H1 (cell line): ENCODE results near the gene SEC24C.
"Not testable (repeated sequence)": the region's sequence is repeated elsewhere in the genome, so short reads cannot be mapped to it uniquely, and the experiment has no call there.

Experiments used
- CBX8 ChIP-seq: fragments of 300-800, 300-1000 bp; sonication (generic); IDR thresholded peaks from 2 replicates; pipeline ENCODE4 v1.7.1; 2016; ENCODE audit warnings: low read depth, low read length, borderline replicate concordance
- CREB1 ChIP-seq: IDR thresholded peaks from 2 replicates; pipeline ENCODE4 v1.6.1; 2012; ENCODE audit warnings: inconsistent platforms
- CTCF ChIP-seq, 3 experiments: IDR thresholded peaks; 1 replicate in 2 of 3; 2 replicates in 1 of 3; pipeline versions ENCODE4 v1.5.1 to v1.6.1; 2011; ENCODE audit warnings: low read length in 3 of 3, mild to moderate bottlenecking in 3 of 3, inconsistent platforms in 2 of 3, low read depth in 1 of 3, moderate library complexity in 1 of 3; ENCODE audit not compliant: insufficient read depth in 1 of 3; ENCODE audit errors: control extremely low read depth in 1 of 3
- EP300 ChIP-seq, 2 experiments: IDR thresholded peaks; 1 replicate in 1 of 2; 2 replicates in 1 of 2; pipeline ENCODE4 v1.6.1; 2011 to 2012; ENCODE audit warnings: low read depth in 2 of 2, low read length in 2 of 2, mild to moderate bottlenecking in 2 of 2, borderline replicate concordance in 1 of 2, inconsistent platforms in 1 of 2, moderate library complexity in 1 of 2
- JUN ChIP-seq: IDR thresholded peaks from 2 replicates; pipeline ENCODE4 v1.6.1; 2011; ENCODE audit warnings: low read depth, mild to moderate bottlenecking, improper control_type of control experiment, low read length
- SAP30 ChIP-seq: fragments of 300-600 bp; sonication (generic); IDR thresholded peaks from 2 replicates; pipeline ENCODE4 v1.7.1; 2012; ENCODE audit warnings: low read length, moderate library complexity, mild to moderate bottlenecking, inconsistent platforms; ENCODE audit not compliant: insufficient read depth, insufficient replicate concordance
- TAF1 ChIP-seq: IDR thresholded peaks from 2 replicates; pipeline ENCODE4 v1.6.1; 2011; ENCODE audit warnings: mild to moderate bottlenecking, low read depth, low read length
- TEAD4 ChIP-seq: IDR thresholded peaks from 2 replicates; pipeline ENCODE4 v1.6.1; 2012; ENCODE audit warnings: low read depth, low read length, inconsistent platforms, mixed read lengths
- ZNF274 ChIP-seq: IDR thresholded peaks from 2 replicates; pipeline ENCODE4 v1.7.0; 2012; ENCODE audit warnings: low read length, borderline replicate concordance; ENCODE audit errors: extremely low read depth

- TF ChIP-seq CBX8; TEAD4; EP300 (IDR thresholded peaks at IDR 0.05; ENCODE audit: borderline replicate concordance in 1 of 2, low read depth in 2 of 2, low read length in 2 of 2); ZNF274; JUN; TAF1; CREB1; SAP30; CTCF (IDR thresholded peaks at IDR 0.05; ENCODE audit: control extremely low read depth in 1 of 3, insufficient read depth in 1 of 3, low read depth in 1 of 3, low read length in 3 of 3): not testable (repeated sequence)
Observed at GRCh38 chr10:73707628-73708027, 36.5 kb upstream of the SEC24C start.
